B cell (primary cell): Measurements from ENCODE around the gene SSU72.

Source experiments
- EZH2 ChIP-seq: IDR thresholded peaks from 2 replicates; pipeline ENCODE4 v1.6.1; 2012; ENCODE audit warnings: borderline replicate concordance, low read depth, mild to moderate bottlenecking, moderate library complexity, low read length; ENCODE audit not compliant: insufficient read depth, poor library complexity, severe bottlenecking
- TF ChIP-seq, protein P1 (sequence below): fragments of 200-600 bp; IDR thresholded peaks from one replicate; pipeline ENCODE4 v1.8.0; 2022; ENCODE audit warnings: antibody characterized with exemption, mild to moderate bottlenecking

DNA sequence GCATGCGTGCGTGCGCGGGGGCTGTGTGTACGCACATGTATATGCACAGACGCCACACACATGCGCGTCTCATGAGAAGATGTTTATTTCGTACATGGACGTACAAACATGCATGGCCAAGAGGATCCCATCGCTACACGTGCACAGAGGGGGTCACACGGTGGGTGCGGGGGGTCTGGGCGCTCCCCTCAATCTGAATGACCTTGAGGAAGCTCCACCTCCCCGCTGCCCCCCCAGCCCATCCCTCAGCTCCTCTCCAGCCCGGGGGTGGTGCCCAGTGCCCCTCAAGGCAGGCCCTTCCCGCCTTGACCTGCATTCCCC, 35.7 kb downstream of the SSU72 start:
- TF ChIP-seq, protein P1, sequence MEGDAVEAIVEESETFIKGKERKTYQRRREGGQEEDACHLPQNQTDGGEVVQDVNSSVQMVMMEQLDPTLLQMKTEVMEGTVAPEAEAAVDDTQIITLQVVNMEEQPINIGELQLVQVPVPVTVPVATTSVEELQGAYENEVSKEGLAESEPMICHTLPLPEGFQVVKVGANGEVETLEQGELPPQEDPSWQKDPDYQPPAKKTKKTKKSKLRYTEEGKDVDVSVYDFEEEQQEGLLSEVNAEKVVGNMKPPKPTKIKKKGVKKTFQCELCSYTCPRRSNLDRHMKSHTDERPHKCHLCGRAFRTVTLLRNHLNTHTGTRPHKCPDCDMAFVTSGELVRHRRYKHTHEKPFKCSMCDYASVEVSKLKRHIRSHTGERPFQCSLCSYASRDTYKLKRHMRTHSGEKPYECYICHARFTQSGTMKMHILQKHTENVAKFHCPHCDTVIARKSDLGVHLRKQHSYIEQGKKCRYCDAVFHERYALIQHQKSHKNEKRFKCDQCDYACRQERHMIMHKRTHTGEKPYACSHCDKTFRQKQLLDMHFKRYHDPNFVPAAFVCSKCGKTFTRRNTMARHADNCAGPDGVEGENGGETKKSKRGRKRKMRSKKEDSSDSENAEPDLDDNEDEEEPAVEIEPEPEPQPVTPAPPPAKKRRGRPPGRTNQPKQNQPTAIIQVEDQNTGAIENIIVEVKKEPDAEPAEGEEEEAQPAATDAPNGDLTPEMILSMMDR: no peak
- TF ChIP-seq EZH2: no peak
